ENCODE measurements around the gene EIF4E2. TPM values are rescaled to one million over a fixed set of nuclear protein-coding genes. Genes with fewer than 3 reads are reported as not detected.

EIF4E2 gene
- total RNA-seq, 4 donors from 2014 or later = 50.7 to 59.6 (median 54.4) TPM

DNA sequence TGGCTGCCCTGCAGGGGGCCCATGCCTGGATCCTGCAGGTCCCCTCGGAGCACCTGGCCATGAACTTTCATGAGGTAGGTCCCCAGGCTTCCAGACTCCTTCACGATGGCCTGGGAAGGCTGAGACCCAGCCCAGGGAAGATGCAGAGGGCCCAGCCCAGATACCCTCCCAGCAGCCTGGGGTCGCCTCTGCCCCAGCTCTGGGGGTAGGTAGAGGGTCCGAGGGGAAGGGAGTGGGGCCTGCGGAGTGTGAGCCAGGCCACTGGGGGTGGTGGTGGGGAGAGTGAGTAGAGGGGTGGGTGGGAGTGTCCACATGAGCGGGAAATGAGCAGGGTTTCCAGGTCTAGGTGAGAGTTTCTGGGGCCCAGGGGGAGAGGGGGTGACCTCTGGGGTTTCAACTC, 25.7 kb upstream of the EIF4E2 start:
- H3K9me3 ChIP-seq = no peaks in the 10 kb centered on the region
- DNase-seq = no peak
- no peak overlapping the region for H3K27ac ChIP-seq
- 100% methylated on average over 1 to 2 of the region's 6 CpGs for WGBS, 2 donors
- H3K4me3 ChIP-seq (replicated peaks in 1 of 3) = no peak overlapping the region
- no peaks in the 10 kb centered on the region for H3K36me3 ChIP-seq
- peaks cover 23% of the 10 kb centered on the region for H3K27me3 ChIP-seq
- H3K4me1 ChIP-seq = peaks cover 6 to 25% of the 10 kb centered on the region in 2 donors
- TF ChIP-seq POLR2A (IDR thresholded peaks at IDR 0.05) = no peak
- TF ChIP-seq, protein P1, sequence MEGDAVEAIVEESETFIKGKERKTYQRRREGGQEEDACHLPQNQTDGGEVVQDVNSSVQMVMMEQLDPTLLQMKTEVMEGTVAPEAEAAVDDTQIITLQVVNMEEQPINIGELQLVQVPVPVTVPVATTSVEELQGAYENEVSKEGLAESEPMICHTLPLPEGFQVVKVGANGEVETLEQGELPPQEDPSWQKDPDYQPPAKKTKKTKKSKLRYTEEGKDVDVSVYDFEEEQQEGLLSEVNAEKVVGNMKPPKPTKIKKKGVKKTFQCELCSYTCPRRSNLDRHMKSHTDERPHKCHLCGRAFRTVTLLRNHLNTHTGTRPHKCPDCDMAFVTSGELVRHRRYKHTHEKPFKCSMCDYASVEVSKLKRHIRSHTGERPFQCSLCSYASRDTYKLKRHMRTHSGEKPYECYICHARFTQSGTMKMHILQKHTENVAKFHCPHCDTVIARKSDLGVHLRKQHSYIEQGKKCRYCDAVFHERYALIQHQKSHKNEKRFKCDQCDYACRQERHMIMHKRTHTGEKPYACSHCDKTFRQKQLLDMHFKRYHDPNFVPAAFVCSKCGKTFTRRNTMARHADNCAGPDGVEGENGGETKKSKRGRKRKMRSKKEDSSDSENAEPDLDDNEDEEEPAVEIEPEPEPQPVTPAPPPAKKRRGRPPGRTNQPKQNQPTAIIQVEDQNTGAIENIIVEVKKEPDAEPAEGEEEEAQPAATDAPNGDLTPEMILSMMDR (IDR thresholded peaks at IDR 0.05) = no peak
- intact Hi-C loops (cut with DNase I) = loop anchor here (5.0 to 10.0 kb wide), 2 partner anchors 77 to 600 kb away; partner anchors contain the start of gene NPPC

DNA sequence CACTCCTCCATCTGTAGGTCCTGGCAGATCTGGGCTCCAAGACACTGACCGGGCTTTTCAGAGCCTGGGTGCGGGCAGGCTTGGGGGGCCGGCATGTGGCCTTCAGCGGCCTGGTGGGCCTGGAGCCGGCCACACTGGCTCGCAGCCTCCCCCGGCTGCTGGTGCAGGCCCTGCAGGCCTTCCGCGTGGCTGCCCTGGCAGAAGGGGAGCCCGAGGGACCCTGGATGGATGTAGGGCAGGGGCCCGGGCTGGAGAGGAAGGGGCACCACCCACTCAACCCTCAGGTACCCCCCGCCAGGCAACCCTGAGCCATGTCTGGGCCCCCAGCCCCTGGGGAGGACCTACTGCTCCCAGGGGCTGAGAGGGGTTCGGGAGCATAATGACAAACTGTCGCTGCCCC, 25.3 kb upstream of the EIF4E2 start:
- no peak for DNase-seq
- no peak overlapping the region for H3K4me3 ChIP-seq (replicated peaks in 1 of 3)
- H3K27ac ChIP-seq = no peak overlapping the region
- intact Hi-C loops (cut with DNase I) = loop anchor here (10.0 kb wide), 1 partner anchor 600 kb away; the partner anchor contains the start of gene NPPC
- no peaks in the 10 kb centered on the region for H3K36me3 ChIP-seq
- TF ChIP-seq, protein P1 (IDR thresholded peaks at IDR 0.05) = no peak
- no peak for TF ChIP-seq POLR2A (IDR thresholded peaks at IDR 0.05)
- WGBS, 2 donors = 88 to 93% methylated on average over 5 to 7 of the region's 14 CpGs
- peaks cover 6 to 25% of the 10 kb centered on the region in 2 donors for H3K4me1 ChIP-seq
- H3K27me3 ChIP-seq = peaks cover 23% of the 10 kb centered on the region
- no peaks in the 10 kb centered on the region for H3K9me3 ChIP-seq

DNA sequence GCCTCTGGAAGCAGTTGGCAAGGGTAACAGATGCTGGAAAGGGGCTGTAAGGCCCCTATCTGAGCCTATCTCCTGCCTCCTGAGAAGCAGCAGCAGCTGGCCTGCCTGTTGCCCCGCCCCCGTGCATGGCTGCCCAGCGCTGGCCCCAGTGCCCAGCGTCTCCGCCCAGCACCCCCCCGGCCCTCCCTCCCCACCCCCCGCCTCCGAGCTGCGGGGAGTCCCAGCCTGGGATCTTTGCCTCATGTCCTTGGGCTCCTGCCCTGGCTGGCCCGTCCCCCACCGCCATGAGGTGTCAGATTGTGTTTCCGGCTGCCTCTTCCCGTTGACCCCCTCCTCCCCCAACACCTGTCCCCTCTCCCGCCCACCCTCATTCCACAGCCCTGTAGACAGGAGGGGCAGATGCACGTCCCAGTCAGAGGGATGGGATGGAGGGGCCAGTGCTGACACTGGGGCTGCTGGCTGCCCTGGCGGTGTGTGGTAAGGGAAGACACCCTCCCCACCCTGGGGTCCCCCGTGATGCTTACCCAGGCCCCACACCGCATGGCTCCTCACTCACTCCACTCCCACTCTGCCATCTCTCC, 24.6 kb upstream of the EIF4E2 start, which contains the start of gene CHRND:
Gene CHRND (plus strand): TSS at position 370 of the 581 bp plus-strand sequence. CDS start 56 bp downstream, at position 426.
- WGBS, 2 donors = 33 to 39% methylated on average over 4 to 7 of the region's 18 CpGs
- intact Hi-C loops (cut with DNase I) = loop anchor here (10.0 kb wide), 1 partner anchor 601 kb away; the partner anchor contains the start of gene NPPC
- TF ChIP-seq, protein P1 (IDR thresholded peaks at IDR 0.05) = no peak
- TF ChIP-seq POLR2A (IDR thresholded peaks at IDR 0.05) = no peak
- H3K36me3 ChIP-seq = no peaks in the 10 kb centered on the region
- H3K9me3 ChIP-seq = no peaks in the 10 kb centered on the region
- no peak within 1 kb of the TSS for H3K27ac ChIP-seq
- DNase-seq = peak; percentile 39 to 52
- peaks cover 23% of the 10 kb centered on the region for H3K27me3 ChIP-seq
- no peak within 1 kb of the TSS for H3K4me3 ChIP-seq (replicated peaks in 1 of 3)
- H3K4me1 ChIP-seq = peaks cover 6 to 25% of the 10 kb centered on the region in 2 donors

DNA sequence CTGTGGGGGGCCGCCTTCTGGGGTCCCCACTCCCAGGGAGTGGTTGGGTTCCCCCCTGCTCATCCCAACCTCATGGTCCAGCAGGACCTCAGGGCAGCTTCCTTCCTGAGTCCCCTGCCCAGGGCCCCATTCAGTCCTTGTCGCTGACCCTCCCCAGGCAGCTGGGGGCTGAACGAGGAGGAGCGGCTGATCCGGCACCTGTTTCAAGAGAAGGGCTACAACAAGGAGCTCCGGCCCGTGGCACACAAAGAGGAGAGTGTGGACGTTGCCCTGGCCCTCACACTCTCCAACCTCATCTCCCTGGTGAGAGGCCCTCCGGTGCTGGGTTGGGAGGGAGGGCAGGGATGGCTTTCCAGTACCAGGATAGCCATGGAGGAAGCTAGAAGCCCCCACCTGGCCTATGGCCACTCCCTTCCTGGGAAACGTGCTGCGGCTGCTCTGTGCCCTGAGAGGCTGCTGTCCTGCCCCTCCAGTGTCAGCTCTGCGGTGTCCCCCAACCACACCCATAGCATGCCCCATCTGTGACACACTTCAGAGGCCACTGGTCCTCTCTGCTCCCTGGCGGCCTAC, 24.0 kb upstream of the EIF4E2 start:
- 63 to 75% methylated on average over 6 to 11 of the region's 13 CpGs for WGBS, 2 donors
- intact Hi-C loops (cut with DNase I) = loop anchor here (10.0 kb wide), 1 partner anchor 602 kb away; the partner anchor contains the start of gene NPPC
- Histone ChIP-seq H3K27me3 (peaks cover 23% of the 10 kb centered on the region), H3K4me3 (replicated peaks in 1 of 3) (no peak overlapping the region), H3K36me3 (no peaks in the 10 kb centered on the region), H3K9me3 (no peaks in the 10 kb centered on the region), H3K27ac (no peak overlapping the region), H3K4me1 (peaks cover 6 to 25% of the 10 kb centered on the region in 2 donors)
- TF ChIP-seq POLR2A (IDR thresholded peaks at IDR 0.05) = no peak
- TF ChIP-seq, protein P1 (IDR thresholded peaks at IDR 0.05) = no peak
- DNase-seq = no peak

All from thyroid gland (tissue), 4 donors.